Suppressor macrophage treated with lipopolysaccharide for 4 hours (primary cell): ENCODE measurements around the gene TLDC2.
A peak's percentile ranks its signal among the peaks of the same experiment; 100 is the strongest.
"Not testable (repeated sequence)": the region's sequence is repeated elsewhere in the genome, so short reads cannot be mapped to it uniquely, and the experiment has no call there.

ENCODE experiments used
- DNase-seq: peaks from one replicate; pipeline ENCODE4 v3.0.0-alpha.2; 2020

TLDC2 gene

GRCh38 chr20:36916199-36916598 lies 40.3 kb downstream of the TLDC2 start:
- DNase-seq, result no peak

- DNase-seq, result no peak
These were observed 41.3 kb downstream of the TLDC2 start for GRCh38 chr20:36917240-36917639.

GRCh38 chr20:36917943-36918342 lies 42.0 kb downstream of the TLDC2 start:
- peak; percentile 32 for DNase-seq

GRCh38 chr20:36919715-36920333 lies 43.9 kb downstream of the TLDC2 start:
- peak; percentile 71 for DNase-seq

- DNase-seq, result no peak
These were observed 44.4 kb downstream of the TLDC2 start for GRCh38 chr20:36920334-36920730.

GRCh38 chr20:36924167-36925045 lies 48.5 kb downstream of the TLDC2 start:
- no peak for DNase-seq

GRCh38 chr20:36925234-36925633 lies 49.3 kb downstream of the TLDC2 start:
- DNase-seq, result no peak

DNA sequence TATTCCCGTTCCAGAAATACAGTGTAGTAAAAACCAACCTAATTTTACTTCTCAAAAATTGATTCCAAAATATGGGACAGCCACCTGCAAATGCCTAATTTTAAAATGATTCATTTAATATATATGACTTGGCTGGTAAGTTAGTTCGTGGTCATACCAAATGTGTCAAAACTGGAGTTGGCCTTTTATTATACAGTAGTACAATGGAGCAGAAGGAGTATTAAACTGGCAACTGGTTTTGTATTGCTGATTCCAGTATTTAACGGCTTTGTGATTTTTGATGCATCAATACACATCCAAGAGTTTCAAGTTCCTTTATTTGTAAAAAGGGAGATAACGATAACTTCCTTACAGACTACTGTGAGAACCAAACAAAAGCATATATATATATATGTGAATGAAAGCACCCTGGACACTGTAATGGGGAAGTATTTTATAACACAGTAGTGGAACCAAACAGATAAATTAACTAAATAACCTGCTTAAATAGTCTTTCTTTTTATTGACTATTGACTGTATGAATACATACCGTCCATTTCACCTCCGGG lies 50.8 kb downstream of the TLDC2 start:
- DNase-seq, result no peak

DNA sequence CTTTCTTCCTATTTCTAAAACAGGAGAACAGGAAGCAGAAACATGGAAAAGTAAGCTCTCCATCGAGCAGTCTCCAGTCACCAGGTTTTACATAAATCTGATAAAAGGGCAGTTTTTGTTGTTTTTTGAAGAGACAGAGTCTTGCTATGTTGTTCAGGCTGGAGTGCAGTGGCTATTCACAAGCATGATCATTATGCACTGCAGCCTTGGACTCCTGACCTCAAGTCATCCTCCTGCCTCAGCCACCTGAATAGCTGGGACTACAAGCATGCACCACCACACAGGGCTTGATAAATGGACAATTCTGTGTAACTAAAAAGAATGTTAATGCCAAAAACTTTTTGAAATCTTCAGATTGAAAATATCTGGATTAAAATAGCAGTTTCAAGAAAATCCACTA lies 51.8 kb downstream of the TLDC2 start:
- DNase-seq, result no peak

- peak; percentile 23 for DNase-seq
These were observed 53.4 kb downstream of the TLDC2 start for GRCh38 chr20:36929290-36929689.

GRCh38 chr20:36929691-36930090 lies 53.8 kb downstream of the TLDC2 start:
- no peak for DNase-seq

DNA sequence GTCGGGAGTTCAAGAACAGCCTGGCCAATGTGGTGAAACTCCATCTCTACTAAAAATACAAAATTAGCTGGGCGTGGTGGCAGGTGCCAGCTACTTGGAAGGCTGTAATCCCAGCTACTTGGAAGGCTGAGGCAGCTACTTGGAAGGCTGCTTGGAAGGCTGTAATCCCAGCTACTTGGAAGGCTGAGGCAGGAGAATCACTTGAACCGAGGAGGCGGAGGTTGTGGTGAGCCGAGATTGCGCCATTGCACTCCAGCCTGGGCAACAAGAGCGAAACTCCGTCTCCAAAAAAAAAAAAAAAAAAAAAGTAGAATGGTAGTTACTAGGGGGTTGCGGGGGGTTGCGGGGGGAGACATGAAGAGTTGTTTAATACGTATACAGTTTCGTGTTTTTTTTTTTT lies 56.1 kb downstream of the TLDC2 start:
- not testable (repeated sequence) for DNase-seq

GRCh38 chr20:36932476-36933426 lies 56.8 kb downstream of the TLDC2 start:
- DNase-seq, result no peak

- DNase-seq, result not testable (repeated sequence)
These were observed 57.6 kb downstream of the TLDC2 start for GRCh38 chr20:36933571-36933970.

GRCh38 chr20:36936341-36936740 lies 60.4 kb downstream of the TLDC2 start:
- no peak for DNase-seq

- not testable (repeated sequence) for DNase-seq
These were observed 60.9 kb downstream of the TLDC2 start for GRCh38 chr20:36936761-36937401.

- no peak for DNase-seq
These were observed 61.4 kb downstream of the TLDC2 start for GRCh38 chr20:36937402-36937770.

- DNase-seq, result no peak
These were observed 65.5 kb downstream of the TLDC2 start for GRCh38 chr20:36941401-36941835.
